Caki2 (cell line): ENCODE data around the gene MTHFD1. TPM values are rescaled to one million over a fixed set of nuclear protein-coding genes. Genes with fewer than 3 reads are reported as not detected.

Experiments
- DNase-seq: peaks from one replicate; pipeline ENCODE4 v3.0.0-alpha.2; 2015; ENCODE audit warnings: low read depth
- in situ Hi-C: cut with HindIII; loops from 2 replicates; pipeline ENCODE4 v1.10.0; 2016; ENCODE audit warnings: low sequenced_read_pairs, low pct_unique_long_range_greater_than_20kb, mixed read lengths
- total RNA-seq: library from RNA; depleted of rRNA; stranded (reverse); fragments of >200 nt; shearing (Covaris generic); gene quantifications from 2 replicates; pipeline ENCODE4 v1.2.3, GENCODE V29; 2014; ENCODE audit warnings: low replicate concordance

MTHFD1 gene
- total RNA-seq, 1 experiment from 2014 or later, result 26.7 TPM

DNA sequence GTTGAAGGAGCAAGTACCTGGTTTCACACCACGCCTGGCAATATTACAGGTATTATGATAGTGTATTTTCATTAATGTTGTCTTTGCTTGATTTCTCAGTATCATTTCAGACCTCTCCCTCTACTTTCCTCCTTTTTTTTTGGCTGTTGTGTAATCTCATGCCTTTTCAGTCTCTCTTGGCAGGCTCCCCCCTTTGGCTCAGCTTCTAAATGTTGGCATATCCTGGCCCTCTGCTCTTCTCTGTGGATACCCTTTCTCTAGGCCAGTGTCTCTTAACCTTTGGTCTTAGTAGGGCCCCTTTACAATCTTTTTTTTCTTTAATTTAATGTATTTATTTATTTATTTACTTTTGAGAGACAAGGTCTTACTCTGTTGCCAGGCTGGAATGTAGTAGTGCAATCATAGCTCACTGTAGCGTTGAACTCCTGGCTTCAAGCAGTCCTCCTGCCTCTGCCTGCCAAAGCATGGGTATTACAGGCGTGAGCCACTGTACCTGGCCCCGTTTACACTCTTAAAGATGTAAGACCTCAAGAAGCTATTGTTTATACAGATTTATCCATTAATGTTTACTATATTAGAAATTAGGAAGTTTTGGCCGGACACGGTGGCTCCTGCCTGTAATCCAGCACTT is 12.8 kb downstream of the MTHFD1 start:
- in situ Hi-C loops, result no loop called here
- no peak for DNase-seq

DNA sequence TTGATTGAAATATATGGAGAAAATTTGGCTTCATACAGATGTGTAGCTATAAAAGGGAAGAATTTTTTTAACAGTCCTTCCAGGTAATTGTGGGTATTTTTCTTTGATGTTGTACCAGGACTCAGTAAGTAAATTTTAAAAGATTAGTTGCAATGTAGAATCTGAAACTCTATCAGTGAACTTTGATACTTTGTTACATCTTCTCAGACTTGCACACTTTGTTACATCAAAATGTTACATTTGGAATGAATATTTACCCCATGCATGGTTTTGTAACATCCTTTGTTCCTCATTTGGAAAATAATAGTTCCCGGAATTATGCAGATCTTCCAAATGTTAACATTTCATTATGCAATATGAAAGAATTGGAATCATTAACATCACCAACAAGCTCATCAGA is 13.8 kb downstream of the MTHFD1 start:
- in situ Hi-C loops, result no loop called here

DNA sequence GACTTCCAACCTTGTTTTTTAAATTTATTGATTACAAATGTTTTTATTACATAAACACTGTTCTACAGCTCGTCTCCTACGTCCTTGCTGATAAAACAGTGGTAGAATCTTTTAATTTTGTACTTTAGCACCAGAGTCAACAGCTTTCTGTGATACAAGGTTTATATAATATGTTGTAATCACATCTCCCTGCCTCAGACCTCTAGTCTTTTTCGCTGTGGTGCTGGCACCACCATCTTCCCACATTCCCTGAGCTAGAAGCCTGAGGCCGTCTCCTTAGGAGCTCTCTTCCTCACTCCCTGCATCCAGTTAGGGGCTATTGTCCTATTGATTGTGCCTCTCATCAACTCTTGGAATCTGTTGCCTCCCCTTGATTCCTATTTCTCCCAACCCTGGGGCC is 17.1 kb downstream of the MTHFD1 start:
- in situ Hi-C loops, result no loop called here
- no peak for DNase-seq

More for the DNA sequence above, 13.8 kb downstream of the MTHFD1 start:
- DNase-seq, result no peak

DNA sequence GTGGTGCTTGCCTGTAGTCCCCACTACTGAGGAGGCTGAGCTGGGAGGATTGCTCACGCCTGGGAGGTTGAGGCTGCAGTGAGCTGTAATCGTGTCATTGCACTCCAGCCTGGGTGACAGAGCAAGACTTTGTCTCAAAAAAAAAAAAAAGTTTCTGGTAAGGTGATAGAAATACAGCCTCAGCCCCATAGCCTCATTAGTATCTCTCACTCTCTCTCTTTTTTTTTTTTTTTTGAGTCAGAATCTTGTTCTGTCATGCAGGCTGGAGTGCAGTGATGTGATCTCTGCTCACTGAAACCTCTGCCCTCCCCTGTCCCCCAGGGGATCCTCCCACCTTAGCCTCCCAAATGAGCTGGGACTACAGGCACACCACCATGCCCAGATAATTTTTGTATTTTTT is 19.2 kb downstream of the MTHFD1 start:
- in situ Hi-C loops, result no loop called here
- peak; percentile 10 for DNase-seq

DNA sequence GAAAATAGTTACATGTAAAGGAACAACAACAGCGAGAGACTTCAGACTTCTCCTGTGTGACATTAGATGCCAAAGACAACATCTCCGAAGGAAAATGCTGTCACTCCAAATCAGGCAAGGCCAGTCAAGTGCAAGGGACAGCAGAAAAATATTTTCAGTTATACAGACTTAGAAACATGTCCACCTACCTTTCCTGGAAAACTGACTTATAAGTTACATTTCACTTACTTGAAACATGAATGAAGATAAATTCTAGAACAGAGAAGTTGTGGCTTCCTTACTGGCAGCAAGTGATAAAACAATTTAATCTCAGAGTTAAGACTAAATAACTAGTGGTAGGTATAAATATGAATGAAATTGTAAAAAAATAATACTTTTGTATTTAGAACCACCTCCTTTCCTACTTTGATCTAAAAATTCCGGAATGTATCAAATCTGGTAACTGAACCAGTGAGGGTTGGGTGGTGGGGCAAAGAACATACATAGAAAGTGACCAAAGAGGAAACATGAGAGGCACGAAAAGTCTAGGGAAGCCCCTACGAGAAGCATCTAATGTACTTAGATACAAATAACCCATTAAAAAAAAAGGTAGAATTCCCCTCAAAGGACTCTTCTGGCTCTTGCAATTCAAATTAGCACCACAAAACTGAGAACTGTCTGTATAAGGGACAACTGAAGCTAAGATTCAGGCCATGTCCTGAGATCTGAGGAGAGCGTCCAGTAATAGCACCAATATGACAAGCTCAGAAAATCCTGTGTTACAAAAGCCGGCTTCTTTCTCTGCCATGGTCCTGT is 21.2 kb downstream of the MTHFD1 start:
- in situ Hi-C loops, result no loop called here
- no peak for DNase-seq

DNA sequence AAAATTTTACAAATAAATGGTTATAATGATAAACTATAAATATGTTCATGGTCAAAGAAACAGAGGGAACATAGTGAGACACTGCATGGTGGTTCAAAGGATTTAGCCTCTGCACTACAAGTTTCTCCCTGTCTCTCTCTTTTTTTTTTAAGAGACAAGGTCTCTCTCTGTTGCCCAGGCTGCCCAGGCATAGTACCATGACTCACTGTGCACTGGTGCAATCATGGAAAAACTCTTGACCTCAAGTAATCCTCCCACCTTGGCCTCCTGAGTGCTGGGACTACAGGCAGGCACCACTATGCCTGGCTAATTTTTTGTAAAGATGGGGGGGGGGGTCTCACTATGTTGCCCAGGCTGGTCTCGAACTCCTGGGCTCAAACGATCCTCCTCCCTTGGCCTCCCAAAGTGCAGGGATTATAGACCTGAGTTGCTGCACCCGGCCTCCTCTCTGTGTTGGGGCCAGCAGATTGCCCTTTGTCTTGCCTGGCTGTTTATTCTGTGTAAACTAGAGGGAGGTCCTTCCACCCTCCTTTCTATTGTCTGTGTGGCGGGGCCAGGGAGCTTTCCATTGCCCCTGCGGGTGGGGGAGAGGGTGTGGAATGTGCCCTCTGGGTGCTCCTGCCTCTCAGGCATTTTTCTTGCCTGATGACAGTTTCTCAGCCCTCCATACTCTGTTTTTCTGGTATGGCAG is 22.1 kb downstream of the MTHFD1 start:
- peak; percentile 82 for DNase-seq
- in situ Hi-C loops, result no loop called here

GRCh38 chr14:64411001-64411400 is 22.8 kb downstream of the MTHFD1 start:
- in situ Hi-C loops, result no loop called here

GRCh38 chr14:64412237-64412636 is 24.1 kb downstream of the MTHFD1 start:
- no peak for DNase-seq
- in situ Hi-C loops, result no loop called here

More at GRCh38 chr14:64411001-64411400, 22.8 kb downstream of the MTHFD1 start:
- DNase-seq, result no peak

GRCh38 chr14:64416348-64416932 is 28.3 kb downstream of the MTHFD1 start:
- in situ Hi-C loops, result no loop called here
- DNase-seq, result no peak

- no peak for DNase-seq
- in situ Hi-C loops, result no loop called here
Measured at GRCh38 chr14:64417055-64417770, 29.1 kb downstream of the MTHFD1 start.

DNA sequence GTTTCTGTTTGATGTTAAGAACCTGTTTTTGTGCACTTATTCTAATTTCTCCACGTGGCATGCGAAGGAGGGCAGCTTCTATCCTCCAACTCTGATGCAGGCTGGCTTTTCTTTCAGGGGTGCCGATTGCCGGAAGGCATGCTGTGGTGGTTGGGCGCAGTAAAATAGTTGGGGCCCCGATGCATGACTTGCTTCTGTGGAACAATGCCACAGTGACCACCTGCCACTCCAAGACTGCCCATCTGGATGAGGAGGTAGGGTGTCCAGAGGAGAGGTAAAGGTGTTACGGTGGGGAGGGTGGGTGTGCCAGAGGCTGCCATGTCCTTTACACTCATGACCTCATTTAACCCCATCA is 29.6 kb downstream of the MTHFD1 start:
- in situ Hi-C loops, result no loop called here
- DNase-seq, result no peak

GRCh38 chr14:64419003-64419402 is 30.9 kb downstream of the MTHFD1 start:
- DNase-seq, result no peak
- in situ Hi-C loops, result no loop called here

GRCh38 chr14:64421166-64421565 is 33.0 kb downstream of the MTHFD1 start:
- in situ Hi-C loops, result no loop called here
- DNase-seq, result peak; percentile 44

DNA sequence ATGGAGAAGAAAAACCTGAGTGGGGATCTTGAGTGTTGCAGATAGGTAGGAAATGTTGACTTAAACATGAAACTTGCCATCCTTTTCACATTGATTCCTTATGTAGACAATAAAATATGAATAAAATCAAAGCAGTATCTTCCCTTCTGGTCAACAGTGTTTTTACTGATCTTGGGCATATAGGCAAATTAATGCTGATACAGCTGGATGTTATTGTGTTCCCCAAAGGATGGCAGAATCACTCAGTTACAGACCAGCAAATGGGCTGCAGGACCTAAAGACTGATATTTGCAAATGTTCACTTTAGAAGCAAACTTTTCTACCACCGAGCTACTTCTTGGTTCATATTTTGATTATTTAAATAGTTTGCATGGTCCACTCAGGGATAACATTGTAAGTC is 33.9 kb downstream of the MTHFD1 start:
- in situ Hi-C loops, result no loop called here
- DNase-seq, result no peak

- DNase-seq, result no peak
Measured at GRCh38 chr14:64422756-64423155, 34.6 kb downstream of the MTHFD1 start.

GRCh38 chr14:64423987-64424386 is 35.8 kb downstream of the MTHFD1 start:
- in situ Hi-C loops, result no loop called here
- no peak for DNase-seq

More at GRCh38 chr14:64422756-64423155, 34.6 kb downstream of the MTHFD1 start:
- in situ Hi-C loops, result no loop called here

- DNase-seq, result no peak
- in situ Hi-C loops, result no loop called here
Measured at GRCh38 chr14:64434528-64434927, 46.4 kb downstream of the MTHFD1 start.

- in situ Hi-C loops, result no loop called here
- DNase-seq, result peak; percentile 94
Measured at GRCh38 chr14:64438181-64438841, 50.2 kb downstream of the MTHFD1 start.
